Trophoblast cell (in vitro differentiated cells and primary cell): ENCODE results near the gene SIRPB1.

ENCODE experiments used
- DNase-seq, 2 donors: peaks; one replicate each; pipeline ENCODE4 v3.0.0-alpha.2; 2016
- H2AFZ ChIP-seq: 2 replicates; pipeline ENCODE4 v1.6.1; 2013; ENCODE audit warnings: low read length, moderate library complexity, mild to moderate bottlenecking; ENCODE audit not compliant: insufficient read depth, poor library complexity
- H2AK5ac ChIP-seq: 2 replicates; pipeline ENCODE4 v1.6.1; 2013; ENCODE audit warnings: mild to moderate bottlenecking, low read length
- H2BK120ac ChIP-seq: 2 replicates; pipeline ENCODE4 v1.6.1; 2013; ENCODE audit warnings: low read length, mild to moderate bottlenecking, moderate library complexity; ENCODE audit not compliant: insufficient read depth, poor library complexity
- H2BK12ac ChIP-seq: 2 replicates; pipeline ENCODE4 v1.6.1; 2013; ENCODE audit warnings: mild to moderate bottlenecking, low read length, moderate library complexity
- H2BK5ac ChIP-seq: 2 replicates; pipeline ENCODE4 v1.6.1; 2013; ENCODE audit warnings: low read length, low read depth, moderate library complexity, mild to moderate bottlenecking; ENCODE audit not compliant: poor library complexity
- H3K14ac ChIP-seq: 2 replicates; pipeline ENCODE4 v1.6.1; 2013; ENCODE audit warnings: mild to moderate bottlenecking, low read length
- H3K18ac ChIP-seq: 2 replicates; pipeline ENCODE4 v1.6.1; 2013; ENCODE audit warnings: mild to moderate bottlenecking, low read length
- H3K23ac ChIP-seq: 2 replicates; pipeline ENCODE4 v1.6.1; 2013; ENCODE audit warnings: low read length
- H3K27ac ChIP-seq: 2 replicates; pipeline ENCODE4 v1.5.1; 2013; ENCODE audit warnings: low read depth, mild to moderate bottlenecking, inconsistent platforms, low read length, moderate library complexity
- H3K27me3 ChIP-seq: 2 replicates; pipeline ENCODE4 v1.6.1; 2013; ENCODE audit warnings: inconsistent platforms, mild to moderate bottlenecking, low read length, moderate library complexity; ENCODE audit not compliant: insufficient read depth
- H3K36me3 ChIP-seq, 2 experiments: 1 replicate in 1 of 2; 2 replicates in 1 of 2; pipeline ENCODE4 v1.6.1; 2013; ENCODE audit warnings: low read length in 2 of 2, mild to moderate bottlenecking in 2 of 2, moderate library complexity in 1 of 2; ENCODE audit not compliant: insufficient read depth in 2 of 2, control insufficient read depth in 1 of 2
- H3K4ac ChIP-seq: 2 replicates; pipeline ENCODE4 v1.6.1; 2013; ENCODE audit warnings: low read depth, mild to moderate bottlenecking, low read length, moderate library complexity
- H3K4me1 ChIP-seq, 2 experiments: 1 replicate in 1 of 2; 2 replicates in 1 of 2; pipeline ENCODE4 v1.6.1; 2013; ENCODE audit warnings: low read length in 2 of 2, mild to moderate bottlenecking in 2 of 2, moderate library complexity in 1 of 2; ENCODE audit not compliant: insufficient read depth in 2 of 2, control insufficient read depth in 1 of 2
- H3K4me2 ChIP-seq: 2 replicates; pipeline ENCODE4 v1.6.1; 2013; ENCODE audit warnings: inconsistent platforms, mild to moderate bottlenecking, low read length, moderate library complexity
- H3K4me3 ChIP-seq: 2 replicates; pipeline ENCODE4 v1.5.1; 2013; ENCODE audit warnings: mild to moderate bottlenecking, low read depth, low read length, inconsistent platforms
- H3K79me1 ChIP-seq: one replicate; pipeline ENCODE4 v1.6.1; 2013; ENCODE audit warnings: low read length
- H3K79me2 ChIP-seq: 2 replicates; pipeline ENCODE4 v1.6.1; 2013; ENCODE audit warnings: low read length, mild to moderate bottlenecking; ENCODE audit not compliant: control insufficient read depth, insufficient read depth, poor library complexity
- H3K9ac ChIP-seq: 2 replicates; pipeline ENCODE4 v1.6.1; 2013; ENCODE audit warnings: mild to moderate bottlenecking, low read length
- H3K9me3 ChIP-seq: 2 replicates; pipeline ENCODE4 v1.6.1; 2013; ENCODE audit warnings: low read depth, mild to moderate bottlenecking, control low read depth, inconsistent platforms, low read length; ENCODE audit not compliant: insufficient read depth
- H4K12ac ChIP-seq: 2 replicates; pipeline ENCODE4 v1.6.1; 2013; ENCODE audit warnings: low read depth, mild to moderate bottlenecking, low read length, moderate library complexity
- H4K8ac ChIP-seq: 2 replicates; pipeline ENCODE4 v1.6.1; 2013; ENCODE audit warnings: low read depth, mild to moderate bottlenecking, low read length, moderate library complexity
- H4K91ac ChIP-seq: one replicate; pipeline ENCODE4 v1.6.1; 2013; ENCODE audit warnings: low read depth, mild to moderate bottlenecking, low read length, moderate library complexity
- WGBS: extraction: QIAGEN DNeasy Blood & Tissue Kit; methylation state at CpG from one replicate; pipeline ENCODE4 v1.1.7; 2013; ENCODE audit warnings: missing lambda C conversion rate; ENCODE audit not compliant: insufficient read length, insufficient coverage; ENCODE audit errors: extremely low coverage; 5-methylcytosine and 5-hydroxymethylcytosine counted together

SIRPB1 gene

DNA sequence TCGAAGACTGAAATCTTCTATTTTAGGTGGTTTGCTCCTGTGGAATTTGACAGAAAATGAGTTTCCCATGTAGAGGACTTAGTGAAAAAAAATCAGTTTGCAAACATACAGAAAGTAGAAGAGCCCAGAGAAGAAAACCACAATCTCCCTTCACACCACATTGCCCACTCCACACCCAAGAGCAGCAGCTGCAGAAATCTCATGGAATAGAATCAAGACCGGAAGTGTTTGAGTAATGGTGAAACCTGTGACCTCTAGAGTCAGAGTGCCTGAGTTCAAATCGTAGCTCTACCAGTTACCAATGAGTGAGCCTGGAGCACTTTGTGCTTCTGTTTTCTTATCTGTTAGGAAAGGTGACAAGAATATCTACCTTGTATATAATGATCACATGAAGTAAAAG is 33.2 kb upstream of the SIRPB1 start:
- Histone ChIP-seq H4K91ac (no peak overlapping the region), H2AFZ (no peak overlapping the region), H4K8ac (no peak overlapping the region)

DNA sequence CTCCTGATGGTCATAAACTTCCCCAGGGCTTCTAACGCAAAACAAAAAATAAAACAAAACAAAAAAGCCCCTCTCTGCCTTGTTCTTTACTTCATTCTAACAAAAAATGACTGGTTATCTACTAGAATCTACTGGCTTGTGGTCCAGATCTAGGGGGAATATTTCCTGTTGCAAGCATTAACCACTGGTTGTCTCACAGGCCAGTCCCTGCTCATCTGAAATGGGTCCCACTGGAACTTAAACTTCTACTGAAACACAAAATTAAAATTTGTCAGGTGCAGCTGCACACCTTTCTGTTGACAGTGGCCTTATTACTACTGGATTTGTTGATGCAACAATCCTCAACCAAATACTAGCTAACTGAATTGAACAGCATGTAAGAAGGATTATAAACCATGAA is 32.3 kb upstream of the SIRPB1 start:
- H3K4me2 ChIP-seq: no peak overlapping the region
- H3K27ac ChIP-seq: no peak overlapping the region
- H3K23ac ChIP-seq: no peak overlapping the region
- no peaks in the 10 kb centered on the region for H3K36me3 ChIP-seq
- no peak overlapping the region for H3K14ac ChIP-seq
- no peaks in the 10 kb centered on the region for H3K79me1 ChIP-seq
- no peak for DNase-seq
- no CpG with 5 or more reads among the region's 1 CpG for WGBS
- H4K12ac ChIP-seq: no peak overlapping the region
- no peaks in the 10 kb centered on the region for H3K4me1 ChIP-seq
- H4K91ac ChIP-seq: no peak overlapping the region
- no peak overlapping the region for H3K4me3 ChIP-seq
- no peaks in the 10 kb centered on the region for H3K79me2 ChIP-seq
- no peaks in the 10 kb centered on the region for H3K27me3 ChIP-seq
- H4K8ac ChIP-seq: no peak overlapping the region
- no peak overlapping the region for H2BK5ac ChIP-seq
- H3K9ac ChIP-seq: no peak overlapping the region
- no peak overlapping the region for H3K4ac ChIP-seq
- H3K9me3 ChIP-seq: no peaks in the 10 kb centered on the region
- no peak overlapping the region for H2BK120ac ChIP-seq
- H2AK5ac ChIP-seq: no peak overlapping the region
- H3K18ac ChIP-seq: no peak overlapping the region
- H2BK12ac ChIP-seq: no peak overlapping the region
- H2AFZ ChIP-seq: no peak overlapping the region

More for the DNA sequence above, 33.2 kb upstream of the SIRPB1 start:
- Histone ChIP-seq H3K4me2 (no peak overlapping the region), H3K23ac (no peak overlapping the region), H3K14ac (no peak overlapping the region), H2BK5ac (no peak overlapping the region), H3K36me3 (no peaks in the 10 kb centered on the region), H3K9ac (no peak overlapping the region), H4K12ac (no peak overlapping the region), H3K27me3 (no peaks in the 10 kb centered on the region), H3K4me3 (no peak overlapping the region), H3K79me1 (no peaks in the 10 kb centered on the region), H3K27ac (no peak overlapping the region), H3K79me2 (no peaks in the 10 kb centered on the region), H3K4me1 (no peaks in the 10 kb centered on the region), H3K9me3 (no peaks in the 10 kb centered on the region), H3K18ac (no peak overlapping the region), H2BK120ac (no peak overlapping the region), H2AK5ac (no peak overlapping the region), H3K4ac (no peak overlapping the region), H2BK12ac (no peak overlapping the region)
- WGBS: no CpG with 5 or more reads among the region's 3 CpGs
- no peak for DNase-seq

DNA sequence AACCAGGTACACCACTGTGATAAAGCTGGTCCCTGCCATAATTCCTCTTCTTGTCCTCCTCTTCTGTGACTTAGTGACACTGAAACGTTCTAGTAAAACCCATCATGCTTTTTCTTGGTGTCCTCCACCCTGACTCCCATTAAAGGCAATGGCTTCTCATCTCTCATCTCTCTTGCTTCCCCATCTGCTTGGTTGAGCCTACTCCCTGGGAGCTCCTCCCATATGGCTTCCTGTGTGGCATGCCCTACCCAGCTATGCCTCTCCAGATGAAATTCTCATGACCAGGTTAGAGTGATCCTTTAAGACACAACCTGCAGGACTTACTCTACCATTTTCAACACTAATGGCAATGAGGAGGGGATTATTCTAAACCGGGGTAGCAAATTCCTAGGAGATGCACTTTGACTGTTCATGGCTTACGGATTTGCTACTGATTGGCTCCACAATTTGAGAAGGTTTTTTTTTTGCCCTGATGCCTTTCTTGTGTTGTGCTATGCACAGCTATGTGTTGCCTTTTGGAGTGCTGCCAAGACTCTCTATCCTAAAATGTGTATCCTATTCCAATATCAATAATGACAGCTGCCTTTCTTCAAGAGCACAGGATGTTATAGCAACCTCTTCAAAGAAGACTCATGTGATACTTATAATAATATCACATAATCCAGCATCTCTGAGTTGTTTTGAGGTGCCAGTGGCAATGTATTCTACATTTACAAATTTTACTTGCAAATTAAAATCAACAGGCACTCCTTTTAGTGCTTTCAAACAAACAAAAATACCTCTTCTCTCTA is 31.7 kb upstream of the SIRPB1 start:
- Histone ChIP-seq H3K9ac (no peak overlapping the region), H3K23ac (no peak overlapping the region), H3K27me3 (no peaks in the 10 kb centered on the region), H3K4me2 (no peak overlapping the region), H3K9me3 (no peaks in the 10 kb centered on the region), H2BK5ac (no peak overlapping the region), H3K27ac (no peak overlapping the region), H2BK120ac (no peak overlapping the region), H3K4ac (no peak overlapping the region), H4K8ac (no peak overlapping the region), H3K18ac (no peak overlapping the region), H2AFZ (no peak overlapping the region), H3K36me3 (no peaks in the 10 kb centered on the region), H2BK12ac (no peak overlapping the region), H3K79me1 (no peaks in the 10 kb centered on the region), H3K4me3 (no peak overlapping the region), H3K79me2 (no peaks in the 10 kb centered on the region), H3K14ac (no peak overlapping the region), H4K91ac (no peak overlapping the region), H4K12ac (no peak overlapping the region), H2AK5ac (no peak overlapping the region), H3K4me1 (no peaks in the 10 kb centered on the region)
- DNase-seq: no peak
- WGBS: no CpG with 5 or more reads among the region's 3 CpGs

DNA sequence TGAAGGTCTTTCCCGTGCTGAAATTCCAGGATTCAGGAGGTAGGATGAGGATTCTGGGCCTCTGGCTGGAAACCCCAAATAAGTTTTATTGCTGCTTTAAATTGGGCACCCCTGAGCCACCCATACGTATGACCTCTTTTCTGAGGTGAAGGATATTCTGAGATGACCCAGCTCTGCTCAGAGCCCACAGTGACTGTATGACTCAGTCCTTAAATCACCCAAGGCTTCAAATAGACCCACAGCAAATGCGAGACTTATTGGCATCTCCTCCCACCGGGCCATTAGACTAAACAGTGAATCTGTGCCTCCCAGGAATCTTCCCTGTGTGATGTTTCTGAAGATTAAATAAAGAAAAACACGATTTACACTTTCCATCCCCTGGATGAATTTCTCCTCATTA is 28.3 kb upstream of the SIRPB1 start:
- no peaks in the 10 kb centered on the region for H3K79me2 ChIP-seq
- WGBS: no CpG with 5 or more reads among the region's 5 CpGs
- H3K27me3 ChIP-seq: no peaks in the 10 kb centered on the region
- H2AFZ ChIP-seq: no peak overlapping the region
- no peak overlapping the region for H2BK120ac ChIP-seq
- no peak overlapping the region for H2BK5ac ChIP-seq
- no peak overlapping the region for H3K9ac ChIP-seq
- H2BK12ac ChIP-seq: no peak overlapping the region
- H3K4ac ChIP-seq: no peak overlapping the region
- H3K4me1 ChIP-seq: no peaks in the 10 kb centered on the region
- H3K36me3 ChIP-seq: no peaks in the 10 kb centered on the region
- peaks cover 5% of the 10 kb centered on the region for H3K9me3 ChIP-seq
- H3K18ac ChIP-seq: no peak overlapping the region
- H3K4me2 ChIP-seq: no peak overlapping the region
- H3K14ac ChIP-seq: no peak overlapping the region
- no peak overlapping the region for H4K8ac ChIP-seq
- no peak overlapping the region for H3K4me3 ChIP-seq
- no peak overlapping the region for H2AK5ac ChIP-seq
- no peak overlapping the region for H3K23ac ChIP-seq
- no peak overlapping the region for H4K91ac ChIP-seq
- no peak for DNase-seq
- no peak overlapping the region for H4K12ac ChIP-seq
- no peaks in the 10 kb centered on the region for H3K79me1 ChIP-seq
- no peak overlapping the region for H3K27ac ChIP-seq
